ENCODE measurements around the gene STXBP3. TPM values are rescaled to one million over a fixed set of nuclear protein-coding genes. Genes with fewer than 3 reads are reported as not detected.
A peak's percentile ranks its signal among the peaks of the same experiment; 100 is the strongest.
"Not testable (repeated sequence)": the region's sequence is repeated elsewhere in the genome, so short reads cannot be mapped to it uniquely, and the experiment has no call there.

STXBP3 gene
- 46.5 and 46.9 TPM in 2 replicates for total RNA-seq
- long read RNA-seq, transcript STXBP3-201 (19 exons, 2,478 nt): major isoform, 128 of 174 reads
- long read RNA-seq, partial matches to known transcripts: 14 of 174 reads
- long read RNA-seq, other reads (novel, unspliced or antisense): 30 of 174 reads

GRCh38 chr1:108746382-108747170 is at the start of gene STXBP3:
Gene STXBP3 (plus strand): TSS chr1:108746674. CDS start chr1:108746738, 64 bp downstream.
- peak within 1 kb of the TSS; percentile 100 for H3K27ac Mint-ChIP-seq
- DNase-seq (ENCODE audit: low spot score, unreplicated experiment): peak; percentile 99
- H3K4me1 Mint-ChIP-seq (ENCODE audit: low read depth): peaks cover 13% of the 10 kb centered on the region
- H3K36me3 Mint-ChIP-seq (ENCODE audit: insufficient read depth): peaks cover 8% of the 10 kb centered on the region
- peak; percentile 89 for TF ChIP-seq CTCF (IDR thresholded peaks at IDR 0.05; ENCODE audit: unreplicated experiment)
- peak within 1 kb of the TSS; percentile 90 for H3K4me3 Mint-ChIP-seq (ENCODE audit: low read depth)
- no peaks in the 10 kb centered on the region for H3K9me3 Mint-ChIP-seq (ENCODE audit: low read depth)
- H3K27me3 Mint-ChIP-seq: no peaks in the 10 kb centered on the region

- H3K9me3 Mint-ChIP-seq (ENCODE audit: low read depth): no peaks in the 10 kb centered on the region
- TF ChIP-seq CTCF (IDR thresholded peaks at IDR 0.05; ENCODE audit: unreplicated experiment): no peak
- H3K4me3 Mint-ChIP-seq (ENCODE audit: low read depth): no peak overlapping the region
- peaks cover 28% of the 10 kb centered on the region for H3K36me3 Mint-ChIP-seq (ENCODE audit: insufficient read depth)
- H3K27me3 Mint-ChIP-seq: no peaks in the 10 kb centered on the region
- no peak for DNase-seq (ENCODE audit: low spot score, unreplicated experiment)
- H3K4me1 Mint-ChIP-seq (ENCODE audit: low read depth): peaks cover 6% of the 10 kb centered on the region
- H3K27ac Mint-ChIP-seq: no peak overlapping the region
Measured at GRCh38 chr1:108699375-108700332, 46.8 kb upstream of the STXBP3 start.

GRCh38 chr1:108701176-108701849 is 45.2 kb upstream of the STXBP3 start:
- H3K27me3 Mint-ChIP-seq: peaks cover 3% of the 10 kb centered on the region
- no peak overlapping the region for H3K4me3 Mint-ChIP-seq (ENCODE audit: low read depth)
- peaks cover 2% of the 10 kb centered on the region for H3K4me1 Mint-ChIP-seq (ENCODE audit: low read depth)
- no peak for DNase-seq (ENCODE audit: low spot score, unreplicated experiment)
- H3K36me3 Mint-ChIP-seq (ENCODE audit: insufficient read depth): peaks cover 25% of the 10 kb centered on the region
- H3K27ac Mint-ChIP-seq: no peak overlapping the region
- H3K9me3 Mint-ChIP-seq (ENCODE audit: low read depth): no peaks in the 10 kb centered on the region
- no peak for TF ChIP-seq CTCF (IDR thresholded peaks at IDR 0.05; ENCODE audit: unreplicated experiment)

GRCh38 chr1:108702109-108702508 is 44.4 kb upstream of the STXBP3 start:
- H3K36me3 Mint-ChIP-seq (ENCODE audit: insufficient read depth): peaks cover 21% of the 10 kb centered on the region
- DNase-seq (ENCODE audit: low spot score, unreplicated experiment); H3K4me1 Mint-ChIP-seq (ENCODE audit: low read depth); H3K27ac Mint-ChIP-seq; H3K27me3 Mint-ChIP-seq; H3K9me3 Mint-ChIP-seq (ENCODE audit: low read depth); H3K4me3 Mint-ChIP-seq (ENCODE audit: low read depth): not testable (repeated sequence)

GRCh38 chr1:108703939-108704338 is 42.5 kb upstream of the STXBP3 start:
- no peaks in the 10 kb centered on the region for H3K9me3 Mint-ChIP-seq (ENCODE audit: low read depth)
- peaks cover 3% of the 10 kb centered on the region for H3K27me3 Mint-ChIP-seq
- no peak for DNase-seq (ENCODE audit: low spot score, unreplicated experiment)
- H3K4me3 Mint-ChIP-seq (ENCODE audit: low read depth): no peak overlapping the region
- peaks cover 2% of the 10 kb centered on the region for H3K4me1 Mint-ChIP-seq (ENCODE audit: low read depth)
- H3K36me3 Mint-ChIP-seq (ENCODE audit: insufficient read depth): peaks cover 14% of the 10 kb centered on the region
- no peak overlapping the region for H3K27ac Mint-ChIP-seq
- no peak for TF ChIP-seq CTCF (IDR thresholded peaks at IDR 0.05; ENCODE audit: unreplicated experiment)

All from progenitor cell of endocrine pancreas (in vitro differentiated cells).